Measurements from ENCODE around the gene ARL5C. TPM values are rescaled to one million over a fixed set of nuclear protein-coding genes. Genes with fewer than 3 reads are reported as not detected.

ARL5C gene
- not detected for polyA plus RNA-seq (ENCODE audit: low read depth in 6 of 6)

GRCh38 chr17:39165841-39166349 lies at the start of gene ARL5C:
ARL5C (minus strand) TSS chr17:39166161; CDS start chr17:39165760, 401 bp downstream.
- peak within 1 kb of the TSS in 1 of 6 donors; percentile 33 for H3K27ac Mint-ChIP-seq
- no peaks in the 10 kb centered on the region for H3K36me3 Mint-ChIP-seq
- ATAC-seq (ENCODE audit: low read depth in 2 of 2) (no peak), DNase-seq (no peak)
- peak within 1 kb of the TSS; percentile 87 to 96 (median 92) for H3K4me3 Mint-ChIP-seq
- peaks cover 0 to 10% (median 2%) of the 10 kb centered on the region in 7 donors for H3K9me3 Mint-ChIP-seq
- peaks cover 22 to 41% (median 36%) of the 10 kb centered on the region in 3 donors for H3K27me3 Mint-ChIP-seq
- peaks cover 25 to 32% (median 30%) of the 10 kb centered on the region in 3 donors for H3K4me1 Mint-ChIP-seq

DNA sequence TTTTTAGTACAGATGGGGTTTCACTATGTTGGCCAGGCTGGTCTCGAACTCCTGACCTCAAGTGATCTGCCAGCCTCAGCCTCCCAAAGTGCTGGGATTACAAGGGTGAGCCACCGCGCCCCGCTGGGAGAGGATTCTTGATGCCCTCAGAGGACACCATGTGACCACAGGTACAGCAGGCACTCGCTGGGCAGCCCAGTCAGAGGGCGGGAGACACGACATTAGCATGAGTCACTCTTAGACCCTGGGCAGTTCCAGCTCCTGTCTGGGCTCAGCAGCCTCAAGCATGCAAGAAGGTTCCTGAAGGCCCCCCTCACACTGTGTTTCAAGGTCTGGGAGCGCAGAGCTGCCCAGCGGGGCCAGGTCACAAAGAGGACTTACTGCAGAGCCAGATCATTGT lies 47.9 kb upstream of the ARL5C start:
- Mint-ChIP-seq H3K27ac (no peak overlapping the region), H3K4me1 (peaks cover 15 to 22% (median 22%) of the 10 kb centered on the region in 3 donors), H3K4me3 (no peak overlapping the region), H3K36me3 (peaks cover 0 to 7% of the 10 kb centered on the region in 2 donors), H3K27me3 (peaks cover 15 to 67% (median 51%) of the 10 kb centered on the region in 3 donors), H3K9me3 (peaks cover 0 to 3% (median 0%) of the 10 kb centered on the region in 7 donors)
- no peak for DNase-seq
- ATAC-seq (ENCODE audit: low read depth in 2 of 2), result no peak

DNA sequence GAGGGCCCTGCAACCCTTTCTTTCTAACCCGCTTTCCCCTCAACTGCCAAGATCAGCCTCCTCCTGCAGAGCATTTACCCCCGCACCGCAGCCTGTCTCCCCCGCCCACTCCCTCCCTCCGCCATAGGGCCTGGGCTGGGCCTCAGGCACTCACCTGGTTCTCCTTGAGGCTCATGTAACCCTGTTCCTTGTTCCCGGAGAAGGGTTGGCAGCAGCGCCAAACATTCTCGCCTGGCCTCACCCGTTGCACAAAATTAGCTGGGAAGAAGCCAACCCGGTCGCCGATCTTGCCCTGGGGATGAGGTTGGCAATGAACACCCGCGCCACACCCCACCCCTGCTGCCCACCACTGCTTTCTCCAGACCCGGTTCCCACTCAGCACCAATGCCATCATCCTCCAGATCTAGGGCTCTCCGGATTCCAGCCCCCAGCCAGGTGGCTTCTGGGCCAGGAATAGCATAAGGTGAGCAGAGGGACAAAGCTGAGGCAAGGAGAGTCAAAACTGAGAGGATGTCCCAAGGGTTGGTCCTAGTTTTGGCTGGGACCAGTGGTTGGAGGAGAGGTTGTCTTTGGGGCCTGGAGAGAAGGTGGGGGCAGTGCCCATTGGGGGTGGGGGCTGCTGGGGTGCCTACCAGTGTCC lies 47.0 kb upstream of the ARL5C start:
- Mint-ChIP-seq H3K4me1 (peaks cover 24 to 30% (median 27%) of the 10 kb centered on the region in 3 donors), H3K27me3 (peaks cover 15 to 63% (median 45%) of the 10 kb centered on the region in 3 donors), H3K4me3 (peak overlapping the region in 1 of 8 donors; percentile 61), H3K27ac (no peak overlapping the region), H3K36me3 (peaks cover 0 to 7% of the 10 kb centered on the region in 2 donors), H3K9me3 (peaks cover 0 to 3% (median 0%) of the 10 kb centered on the region in 7 donors)
- no peak for DNase-seq
- no peak for ATAC-seq (ENCODE audit: low read depth in 2 of 2)

DNA sequence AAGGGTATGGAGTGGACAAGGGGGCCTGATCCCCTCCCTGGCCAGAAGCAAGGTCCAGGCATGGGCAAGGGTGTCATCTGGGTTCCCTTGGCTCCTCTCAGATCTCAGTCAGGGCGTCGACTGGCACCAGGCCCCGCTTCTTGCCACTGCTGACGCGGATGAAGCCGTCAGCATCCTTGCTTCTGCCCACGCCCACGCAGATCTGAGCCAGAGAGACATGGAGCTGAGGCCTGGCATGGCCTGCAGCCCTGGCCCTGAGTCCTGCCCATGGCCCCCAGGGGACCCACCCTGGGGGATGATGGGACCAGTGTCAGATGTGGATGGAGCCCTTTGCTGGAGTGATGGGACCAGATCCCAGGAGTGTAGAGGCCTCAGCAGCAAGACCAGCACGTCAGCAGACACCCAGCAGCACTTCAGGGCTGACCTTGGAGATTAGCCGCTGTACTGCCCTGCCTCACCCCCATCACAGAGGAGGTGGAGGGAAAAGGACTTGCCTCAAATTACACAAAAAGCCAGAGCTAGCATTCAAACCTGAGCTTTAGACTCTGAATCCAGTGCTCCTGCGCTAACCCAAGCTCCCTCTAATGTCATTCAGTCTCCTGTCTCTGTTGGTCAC lies 46.3 kb upstream of the ARL5C start:
- Mint-ChIP-seq H3K9me3 (peaks cover 0 to 3% (median 0%) of the 10 kb centered on the region in 7 donors), H3K27me3 (peaks cover 13 to 56% (median 39%) of the 10 kb centered on the region in 3 donors), H3K4me3 (peak overlapping the region in 2 of 8 donors; percentile 22 to 61), H3K36me3 (peaks cover 0 to 7% of the 10 kb centered on the region in 2 donors), H3K27ac (peak overlapping the region in 1 of 6 donors; percentile 65), H3K4me1 (peaks cover 25 to 32% (median 32%) of the 10 kb centered on the region in 3 donors)
- DNase-seq (no peak), ATAC-seq (ENCODE audit: low read depth in 2 of 2) (no peak)

DNA sequence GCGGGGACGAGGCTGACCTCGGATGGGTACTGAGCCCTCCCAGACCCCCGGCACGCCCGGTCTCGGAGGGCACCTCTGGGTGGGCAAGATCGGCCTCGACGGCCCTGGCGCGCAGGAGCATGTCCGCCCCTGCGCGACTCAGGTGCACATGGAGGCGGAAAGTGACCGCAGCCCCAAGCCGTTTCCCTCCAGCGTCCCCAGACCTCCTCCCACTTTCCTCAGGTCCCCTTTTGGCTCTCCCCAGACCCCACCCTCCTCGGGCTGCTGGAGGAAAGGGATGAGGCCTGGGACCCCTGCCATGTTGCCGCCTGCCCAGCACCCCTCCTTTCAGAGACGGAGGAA lies 44.1 kb upstream of the ARL5C start:
- ATAC-seq (ENCODE audit: low read depth in 2 of 2) (no peak), DNase-seq (no peak)
- Mint-ChIP-seq H3K36me3 (peaks cover 1 to 2% of the 10 kb centered on the region in 2 donors), H3K27ac (peak overlapping the region in 4 of 6 donors; percentile 36 to 82 (median 42)), H3K4me1 (peaks cover 34 to 39% (median 36%) of the 10 kb centered on the region in 3 donors), H3K4me3 (peak overlapping the region; percentile 18 to 86 (median 77)), H3K9me3 (no peaks in the 10 kb centered on the region), H3K27me3 (peaks cover 3 to 34% (median 16%) of the 10 kb centered on the region in 3 donors)

- Mint-ChIP-seq H3K9me3 (no peaks in the 10 kb centered on the region), H3K4me1 (peaks cover 34 to 40% (median 37%) of the 10 kb centered on the region in 3 donors), H3K27me3 (peaks cover under 1 to 28% (median 11%) of the 10 kb centered on the region in 3 donors), H3K27ac (peak overlapping the region in 5 of 6 donors; percentile 30 to 86 (median 83)), H3K4me3 (peak overlapping the region; percentile 74 to 90 (median 78)), H3K36me3 (peaks cover 4 to 5% of the 10 kb centered on the region in 2 donors)
- ATAC-seq (ENCODE audit: low read depth in 2 of 2) (peak; percentile 43 to 52), DNase-seq (peak; percentile 67)
Measured at GRCh38 chr17:39209317-39210092, 43.5 kb upstream of the ARL5C start.

- Mint-ChIP-seq H3K4me3 (peak overlapping the region; percentile 62 to 90 (median 76)), H3K9me3 (no peaks in the 10 kb centered on the region), H3K27ac (peak overlapping the region in 5 of 6 donors; percentile 30 to 86 (median 83)), H3K27me3 (peaks cover 0 to 22% (median 8%) of the 10 kb centered on the region in 3 donors), H3K4me1 (peaks cover 37 to 45% (median 41%) of the 10 kb centered on the region in 3 donors), H3K36me3 (peaks cover 4 to 11% of the 10 kb centered on the region in 2 donors)
- peak; percentile 69 for DNase-seq
- peak; percentile 83 to 87 for ATAC-seq (ENCODE audit: low read depth in 2 of 2)
Measured at GRCh38 chr17:39208893-39209292, 42.9 kb upstream of the ARL5C start.

DNA sequence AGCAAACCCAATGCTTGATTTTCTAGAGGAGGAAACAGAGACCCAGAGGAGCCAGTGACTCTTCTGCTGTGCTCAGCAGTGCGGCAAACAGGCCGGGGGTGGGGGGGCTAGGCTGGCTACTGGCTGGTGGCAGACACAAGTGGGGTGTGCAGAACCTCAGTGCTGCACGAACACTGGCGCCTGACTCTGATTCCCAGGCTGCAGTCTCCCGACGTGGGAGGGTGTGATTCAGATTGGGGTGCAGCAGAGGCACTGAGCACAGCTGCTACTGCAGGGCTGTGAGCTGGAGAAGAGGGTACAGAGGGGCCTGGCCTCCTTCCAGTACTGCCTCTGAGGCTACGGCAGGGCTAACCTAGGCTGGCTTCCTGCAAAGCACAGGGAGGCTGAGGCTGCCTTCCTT lies 42.2 kb upstream of the ARL5C start:
- Mint-ChIP-seq H3K4me1 (peaks cover 37 to 50% (median 41%) of the 10 kb centered on the region in 3 donors), H3K27me3 (peaks cover 0 to 15% (median 3%) of the 10 kb centered on the region in 3 donors), H3K36me3 (peaks cover 4 to 11% of the 10 kb centered on the region in 2 donors), H3K9me3 (no peaks in the 10 kb centered on the region), H3K4me3 (peak overlapping the region in 4 of 8 donors; percentile 61 to 78 (median 70)), H3K27ac (peak overlapping the region in 3 of 6 donors; percentile 14 to 85 (median 83))
- DNase-seq (no peak), ATAC-seq (ENCODE audit: low read depth in 2 of 2) (peak; percentile 8)

DNA sequence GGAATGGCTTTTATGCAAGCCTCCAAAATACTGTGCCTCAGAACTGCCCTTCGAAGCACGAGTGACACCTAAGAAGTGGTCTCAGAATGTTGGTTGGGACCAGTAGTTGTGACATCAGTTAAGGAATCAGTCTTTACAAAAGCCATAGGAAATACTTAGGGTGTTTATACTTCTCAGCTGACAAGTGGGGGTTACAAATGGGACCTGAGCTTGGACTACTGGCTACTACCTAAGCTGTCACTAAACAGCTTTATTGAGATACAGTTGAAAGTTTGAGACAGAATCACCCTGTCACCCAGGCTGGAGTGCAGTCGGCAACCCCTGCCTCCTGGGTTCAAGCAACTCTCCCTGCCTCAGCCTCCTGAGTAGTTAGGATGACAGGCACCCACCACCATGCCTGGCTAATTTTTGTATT lies 39.2 kb upstream of the ARL5C start:
- Mint-ChIP-seq H3K27ac (peak overlapping the region in 2 of 6 donors; percentile 32 to 55), H3K4me1 (peaks cover 45 to 70% (median 59%) of the 10 kb centered on the region in 3 donors), H3K9me3 (no peaks in the 10 kb centered on the region), H3K36me3 (peaks cover 13 to 20% of the 10 kb centered on the region in 2 donors), H3K27me3 (peaks cover 0 to under 1% (median 0%) of the 10 kb centered on the region in 3 donors), H3K4me3 (peak overlapping the region in 1 of 8 donors; percentile 79)
- no peak for DNase-seq
- no peak for ATAC-seq (ENCODE audit: low read depth in 2 of 2)

DNA sequence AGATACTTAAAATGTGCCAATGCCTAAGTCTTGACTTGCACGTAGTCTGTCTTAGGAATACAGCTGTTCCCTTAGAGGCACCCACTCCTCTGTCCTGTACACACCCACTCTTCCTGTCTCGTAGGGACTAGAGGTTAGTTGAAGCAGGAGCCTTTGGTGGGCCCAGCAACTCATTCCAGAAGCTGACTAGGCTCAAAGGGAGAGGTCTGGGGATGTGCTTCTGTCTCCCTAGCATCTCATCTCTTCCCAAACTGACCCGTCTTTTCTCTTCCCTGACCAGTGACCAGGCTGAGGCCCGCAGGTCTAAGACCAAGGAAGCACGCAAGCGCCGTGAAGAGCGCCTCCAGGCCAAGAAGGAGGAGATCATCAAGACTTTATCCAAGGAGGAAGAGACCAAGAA lies 38.3 kb upstream of the ARL5C start:
- Mint-ChIP-seq H3K4me1 (peaks cover 44 to 74% (median 62%) of the 10 kb centered on the region in 3 donors), H3K27me3 (no peaks in the 10 kb centered on the region), H3K9me3 (no peaks in the 10 kb centered on the region), H3K4me3 (peak overlapping the region in 2 of 8 donors; percentile 9 to 79), H3K27ac (peak overlapping the region in 2 of 6 donors; percentile 27 to 89), H3K36me3 (peaks cover 13 to 20% of the 10 kb centered on the region in 2 donors)
- DNase-seq (no peak), ATAC-seq (ENCODE audit: low read depth in 2 of 2) (no peak)

DNA sequence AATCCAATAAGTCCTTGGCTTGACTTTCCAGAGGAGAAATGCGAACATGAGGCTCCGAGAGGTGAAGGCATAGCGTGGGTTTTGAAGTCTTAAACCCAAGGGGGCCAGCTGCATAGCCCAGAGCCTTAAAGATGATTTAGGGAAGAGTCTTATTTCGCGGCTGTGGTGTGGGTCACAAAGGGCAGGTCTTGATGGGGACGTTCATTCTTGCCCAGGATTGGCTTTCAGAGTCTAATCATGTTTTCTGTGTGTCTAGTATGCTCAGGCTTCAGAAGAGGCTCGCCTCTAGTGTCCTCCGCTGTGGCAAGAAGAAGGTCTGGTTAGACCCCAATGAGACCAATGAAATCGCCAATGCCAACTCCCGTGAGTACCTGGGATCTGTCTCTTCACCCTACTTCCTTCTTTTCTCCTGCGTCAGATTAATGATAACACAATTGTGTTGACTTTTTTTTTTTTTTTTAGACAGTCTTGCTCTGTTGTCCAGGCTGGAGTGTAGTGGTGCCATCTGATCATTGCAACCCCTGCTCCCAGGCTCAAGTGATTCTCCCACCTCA lies 35.1 kb upstream of the ARL5C start:
- peaks cover 35 to 64% (median 51%) of the 10 kb centered on the region in 3 donors for H3K4me1 Mint-ChIP-seq
- no peaks in the 10 kb centered on the region for H3K9me3 Mint-ChIP-seq
- no peaks in the 10 kb centered on the region for H3K27me3 Mint-ChIP-seq
- H3K4me3 Mint-ChIP-seq, result peak overlapping the region; percentile 87 to 100 (median 97)
- DNase-seq (no peak), ATAC-seq (ENCODE audit: low read depth in 2 of 2) (no peak)
- peaks cover 13 to 20% of the 10 kb centered on the region in 2 donors for H3K36me3 Mint-ChIP-seq
- H3K27ac Mint-ChIP-seq, result peak overlapping the region; percentile 100

DNA sequence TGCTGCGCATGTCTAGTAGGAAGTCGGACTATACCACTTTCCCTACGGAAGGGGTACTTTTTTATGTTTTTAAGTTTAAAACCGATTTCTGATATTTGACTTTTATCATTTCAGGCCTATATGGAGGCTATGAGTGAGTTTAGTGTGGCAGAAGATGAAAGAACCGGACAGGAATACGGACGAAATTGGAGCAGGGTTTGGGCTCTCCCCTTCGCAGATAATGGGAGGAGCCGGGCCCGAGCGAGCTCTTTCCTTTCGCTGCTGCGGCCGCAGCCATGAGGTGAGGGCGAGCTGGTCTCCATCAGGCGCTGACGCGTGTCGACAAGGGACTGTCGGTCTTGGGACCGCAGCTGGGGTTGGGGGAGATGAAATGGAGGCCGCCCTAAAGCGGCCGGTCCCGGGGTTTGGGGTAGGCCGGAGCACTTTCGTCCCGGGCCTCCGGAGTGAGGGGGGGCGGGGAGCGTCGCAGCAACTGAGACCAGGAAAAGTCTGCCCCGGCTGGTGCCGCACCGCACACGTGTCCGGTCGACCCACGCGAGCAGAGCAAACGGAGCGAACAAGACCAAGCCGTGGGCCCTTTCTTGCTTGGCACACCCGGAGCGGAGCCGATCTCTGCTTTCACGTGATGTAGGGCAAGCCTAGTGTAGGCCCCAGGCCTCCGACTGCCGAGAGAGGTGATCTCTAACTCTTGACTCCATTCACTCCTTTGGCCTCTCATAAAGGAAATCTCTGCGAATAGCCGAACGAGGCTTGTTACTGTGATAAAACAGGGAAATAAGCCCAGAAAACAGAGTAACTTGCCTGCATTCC lies 34.3 kb upstream of the ARL5C start, which contains the start of gene RPL19:
RPL19 (plus strand) TSS at position 214 of the 810 bp plus-strand sequence; CDS start at position 276, 62 bp downstream.
- peaks cover 40 to 71% (median 59%) of the 10 kb centered on the region in 3 donors for H3K4me1 Mint-ChIP-seq
- no peaks in the 10 kb centered on the region for H3K9me3 Mint-ChIP-seq
- no peaks in the 10 kb centered on the region for H3K27me3 Mint-ChIP-seq
- peak within 1 kb of the TSS; percentile 100 for H3K27ac Mint-ChIP-seq
- ATAC-seq (ENCODE audit: low read depth in 2 of 2), result peak; percentile 69 to 77
- H3K4me3 Mint-ChIP-seq, result peak within 1 kb of the TSS; percentile 87 to 100 (median 97)
- DNase-seq, result no peak
- H3K36me3 Mint-ChIP-seq, result peaks cover 13 to 20% of the 10 kb centered on the region in 2 donors

Data from naive B cell (primary cell).